HTR-8/SVneo (cell line): Measurements from ENCODE around the gene MAP2K5.

Experiments
- DNase-seq: peaks from one replicate; pipeline ENCODE4 v3.0.0; 2011; ENCODE audit warnings: low spot score, mixed read lengths; ENCODE audit not compliant: insufficient read length
- FAIRE-seq: peaks from 2 replicates; lab custom pipeline; 2011; peaks lifted over from hg19 to GRCh38; lab: Jason Lieb, UNC

The MAP2K5 gene

DNA sequence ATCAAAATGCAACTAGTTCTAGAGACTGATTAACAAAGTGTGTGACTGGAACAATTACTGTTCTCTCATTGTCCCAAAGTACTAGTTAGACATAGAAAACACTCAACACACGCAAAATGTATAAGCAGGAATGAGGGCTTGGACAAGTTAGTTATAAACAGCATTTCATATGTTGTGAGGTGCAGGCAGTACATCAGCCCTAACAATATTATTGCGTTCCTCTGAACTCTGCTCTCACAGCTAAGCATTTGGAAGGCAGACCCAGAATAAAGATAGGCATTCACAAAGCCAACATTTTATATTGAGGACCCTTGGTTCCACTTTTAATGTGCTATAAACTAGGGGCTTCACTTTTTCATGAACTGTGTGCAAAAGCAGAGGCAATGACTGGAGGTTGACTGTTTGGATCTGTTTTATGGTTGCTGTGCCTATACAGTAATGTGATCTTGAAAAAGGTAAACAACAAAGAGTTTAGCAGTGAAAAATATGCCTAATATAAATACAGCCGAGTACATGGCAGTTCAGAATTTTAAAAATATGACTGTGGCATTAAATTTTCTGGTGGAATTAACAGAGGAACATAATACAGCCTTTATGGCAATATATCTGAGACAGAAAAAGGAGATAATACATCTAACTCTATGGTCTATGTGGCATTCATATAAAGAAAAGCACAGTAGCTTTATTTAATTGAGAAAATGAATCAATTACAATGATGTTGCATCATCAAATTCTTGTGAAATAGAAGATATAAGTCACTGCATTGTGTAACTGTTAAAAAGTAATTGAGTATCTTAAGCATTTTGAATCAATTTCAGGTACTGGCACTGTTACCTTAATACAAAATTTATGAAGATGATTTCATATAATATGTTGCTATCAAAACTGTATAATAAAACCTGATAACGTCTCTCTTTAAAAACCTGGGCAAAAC, 202.8 kb downstream of the MAP2K5 start:
- DNase-seq = no peak
- peak; percentile 4 for FAIRE-seq

DNA sequence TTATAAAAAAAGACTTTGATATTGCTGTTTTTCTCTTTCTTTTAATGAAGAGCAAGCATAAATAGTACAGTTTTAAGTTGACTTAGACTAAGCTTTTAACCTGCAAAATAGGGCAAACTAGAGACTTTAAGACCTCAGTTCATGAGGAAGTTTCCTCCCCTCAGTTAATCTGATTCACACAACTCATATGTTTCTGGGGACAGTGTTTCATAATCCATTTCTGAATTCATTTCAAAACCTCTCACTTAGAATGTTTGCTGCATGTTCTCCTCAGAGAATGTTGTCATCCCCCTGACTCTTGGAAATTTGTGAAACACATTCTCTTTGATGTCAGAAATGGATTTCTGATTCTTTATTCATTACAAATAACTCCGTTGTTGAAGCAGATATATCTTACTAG, 203.5 kb downstream of the MAP2K5 start:
- FAIRE-seq (no peak), DNase-seq (no peak)

DNA sequence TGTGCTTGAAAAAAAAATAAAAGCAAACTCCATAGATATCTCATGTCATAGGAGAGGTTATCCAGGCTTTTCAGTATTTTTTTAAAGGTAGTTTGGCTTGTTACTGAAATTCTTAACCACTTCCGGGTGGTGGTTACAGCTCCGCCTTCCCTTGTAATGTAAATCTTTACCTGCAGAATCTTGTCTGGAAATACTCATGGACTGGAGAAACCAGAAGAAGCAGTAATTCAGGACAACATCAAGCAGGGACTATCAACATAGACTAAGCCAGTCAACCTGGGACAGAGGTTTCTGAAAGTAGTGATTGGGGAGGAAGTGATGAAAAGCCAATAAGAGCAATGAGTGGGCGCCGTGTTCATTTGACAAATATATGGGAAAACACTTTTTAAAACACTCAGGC, 203.9 kb downstream of the MAP2K5 start:
- peak; percentile 66 for FAIRE-seq
- no peak for DNase-seq

DNA sequence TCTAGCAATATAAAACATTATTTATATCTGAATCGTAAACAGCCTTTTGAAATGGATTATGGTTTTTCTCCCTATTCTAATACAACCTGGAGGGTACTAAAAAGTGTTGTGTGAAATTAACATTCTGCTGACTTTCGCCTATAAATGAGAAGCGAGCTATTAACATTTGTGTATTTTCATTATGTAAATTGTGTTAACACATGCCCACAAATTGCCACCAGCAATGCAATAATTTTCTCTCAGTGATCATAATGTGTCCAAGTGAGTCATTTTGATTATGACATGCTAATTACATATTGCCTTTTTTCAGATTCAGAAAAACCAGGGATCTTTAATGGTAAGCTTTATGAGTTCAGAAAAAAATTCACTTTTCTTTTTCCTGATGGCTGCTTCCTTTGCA, 205.4 kb downstream of the MAP2K5 start:
- no peak for FAIRE-seq

DNA sequence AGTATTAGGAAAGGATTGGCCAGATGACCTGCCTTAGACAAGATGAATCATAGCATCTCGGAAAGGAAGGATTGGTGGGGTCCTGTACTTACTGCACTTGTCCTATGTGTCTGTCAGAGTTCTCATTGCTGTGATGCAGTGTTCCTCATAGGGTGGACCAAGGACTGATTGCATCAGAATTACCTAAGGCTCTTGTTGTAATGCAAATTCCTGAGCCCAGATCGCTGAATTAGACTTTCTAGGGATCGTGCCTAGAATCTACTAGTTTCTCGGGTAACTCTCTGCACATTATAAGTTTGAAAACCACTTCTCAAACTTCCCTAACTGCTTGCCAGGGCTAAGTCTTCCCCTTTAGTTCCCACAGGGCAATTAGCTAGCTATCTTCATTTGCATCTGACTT, 207.9 kb downstream of the MAP2K5 start:
- DNase-seq (no peak), FAIRE-seq (no peak)

More for the DNA sequence above, 205.4 kb downstream of the MAP2K5 start:
- DNase-seq = no peak

DNA sequence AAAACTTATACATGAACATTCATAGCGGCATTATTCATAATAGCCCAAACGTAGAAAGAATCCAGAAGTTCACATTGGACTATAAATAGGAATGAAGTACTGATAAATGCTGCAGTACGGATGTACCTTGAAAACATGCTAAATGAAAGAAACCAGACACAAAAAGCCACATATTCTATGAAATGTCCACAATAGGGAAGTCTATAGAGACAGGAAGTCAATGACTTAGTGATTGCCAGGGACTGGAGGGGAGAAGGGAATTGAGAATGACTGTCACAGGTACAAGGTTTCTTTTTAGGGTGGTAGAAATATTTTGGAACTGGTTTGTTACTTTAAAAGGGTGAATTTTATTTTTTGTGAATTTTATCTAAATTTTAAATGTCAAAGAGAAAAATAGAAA, 211.4 kb downstream of the MAP2K5 start:
- FAIRE-seq = no peak
- DNase-seq = no peak

DNA sequence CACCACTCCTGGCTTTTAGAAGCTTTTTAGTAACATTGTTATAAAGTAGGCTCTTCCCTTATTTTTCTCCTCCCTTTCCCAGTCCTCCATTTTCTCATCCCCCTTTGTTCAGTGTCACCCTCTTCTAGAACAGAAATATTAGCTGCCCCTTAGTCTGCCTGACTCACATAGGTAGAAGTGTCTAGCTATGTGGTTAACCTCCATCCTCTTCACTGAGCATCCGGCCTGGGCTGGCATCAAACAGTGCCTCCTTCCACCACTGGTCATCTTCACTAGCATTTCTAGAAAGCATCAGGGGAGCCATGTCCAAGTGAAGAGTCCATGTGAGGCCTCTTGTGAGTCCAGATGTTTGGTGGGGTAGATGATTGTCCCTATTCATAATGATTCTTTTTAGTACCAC, 212.8 kb downstream of the MAP2K5 start:
- no peak for FAIRE-seq
- no peak for DNase-seq

DNA sequence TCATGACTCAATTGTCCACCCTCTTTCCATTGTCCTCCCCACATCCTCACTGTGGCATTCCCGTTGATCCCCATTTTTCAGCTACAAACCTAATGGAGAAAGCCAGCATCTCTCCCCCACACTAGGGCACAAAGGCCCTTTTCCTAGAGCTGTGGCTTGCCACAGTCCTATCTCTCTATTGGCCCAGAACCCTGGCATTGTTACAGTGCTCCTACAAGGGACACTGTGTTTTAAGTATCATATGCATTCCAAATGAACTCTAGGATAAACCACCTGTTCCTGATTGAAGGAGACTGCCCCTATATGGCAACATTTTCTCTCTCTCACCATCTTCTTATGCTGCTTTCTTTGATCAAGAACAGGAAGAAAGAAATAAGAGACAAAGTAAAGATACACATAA, 213.4 kb downstream of the MAP2K5 start:
- FAIRE-seq (no peak), DNase-seq (no peak)

DNA sequence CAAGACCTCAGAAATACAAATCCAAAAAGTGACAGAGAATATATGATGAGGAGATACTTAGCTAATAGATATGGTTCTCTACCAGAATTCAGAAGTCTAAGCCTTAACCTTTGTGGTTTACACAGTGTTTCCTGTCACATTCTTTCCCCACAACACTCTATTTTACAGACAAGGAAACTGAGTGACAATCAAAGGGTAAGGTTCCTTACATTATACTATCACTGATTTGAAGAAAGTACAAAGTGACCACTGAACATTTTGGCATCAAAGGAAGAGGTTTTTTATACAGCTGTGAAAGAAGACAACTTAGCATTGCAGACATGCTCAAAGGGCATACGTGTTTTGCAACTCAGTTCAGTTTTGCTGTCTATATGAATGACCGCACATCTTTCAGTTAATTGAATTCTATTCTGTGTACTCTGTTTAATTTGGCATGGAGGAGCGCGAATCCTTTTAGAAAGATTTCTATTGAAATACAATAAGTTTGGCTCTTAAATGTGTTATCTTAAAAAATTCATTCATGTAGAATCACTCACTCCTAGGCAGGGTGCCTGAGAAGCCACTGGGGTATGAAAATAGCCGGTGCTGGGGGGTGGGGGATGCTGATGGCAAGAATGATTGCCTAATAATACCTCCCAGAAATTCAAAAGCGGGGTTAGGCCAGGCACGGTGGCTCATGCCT, 216.3 kb downstream of the MAP2K5 start:
- no peak for DNase-seq
- FAIRE-seq = no peak

DNA sequence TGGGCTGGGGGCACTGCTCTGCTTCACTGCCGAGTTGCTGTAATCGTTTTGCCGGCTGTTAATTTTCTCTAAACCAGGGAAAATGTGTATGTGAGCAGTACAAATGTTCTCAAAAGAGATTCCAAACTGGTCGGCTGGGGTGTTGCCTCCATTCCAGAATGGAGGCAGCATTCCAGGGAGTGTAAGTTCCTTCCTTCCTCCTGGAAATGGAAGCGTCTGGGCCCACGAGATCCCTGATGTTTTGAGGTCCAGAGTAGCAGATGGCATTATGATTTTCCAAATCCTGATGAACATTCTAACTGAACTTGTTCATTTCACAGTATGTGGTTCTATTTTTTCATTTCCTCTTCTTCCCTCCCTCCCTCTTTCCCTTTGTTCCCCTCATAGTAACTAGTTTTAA, 218.4 kb downstream of the MAP2K5 start:
- DNase-seq (no peak), FAIRE-seq (no peak)

DNA sequence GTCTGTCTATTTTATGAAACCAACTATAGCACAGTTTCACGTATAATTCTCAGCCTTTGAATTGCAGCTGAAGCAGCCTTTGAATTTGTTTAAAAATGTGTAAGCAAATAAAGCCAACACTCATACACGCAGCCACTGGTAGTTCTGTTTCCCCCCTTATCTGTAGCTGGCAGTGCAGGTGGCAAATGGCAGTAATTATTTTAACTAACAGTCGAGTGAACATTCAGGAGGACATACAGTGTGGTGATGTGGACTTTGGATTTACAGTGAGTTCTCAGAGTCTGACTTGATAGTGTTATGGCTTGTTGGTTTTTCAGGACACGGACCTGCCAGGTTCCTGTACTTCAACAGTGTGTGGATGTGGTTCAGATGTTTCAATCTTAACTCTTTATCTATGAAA, 218.8 kb downstream of the MAP2K5 start:
- DNase-seq = no peak
- FAIRE-seq = peak; percentile 78

DNA sequence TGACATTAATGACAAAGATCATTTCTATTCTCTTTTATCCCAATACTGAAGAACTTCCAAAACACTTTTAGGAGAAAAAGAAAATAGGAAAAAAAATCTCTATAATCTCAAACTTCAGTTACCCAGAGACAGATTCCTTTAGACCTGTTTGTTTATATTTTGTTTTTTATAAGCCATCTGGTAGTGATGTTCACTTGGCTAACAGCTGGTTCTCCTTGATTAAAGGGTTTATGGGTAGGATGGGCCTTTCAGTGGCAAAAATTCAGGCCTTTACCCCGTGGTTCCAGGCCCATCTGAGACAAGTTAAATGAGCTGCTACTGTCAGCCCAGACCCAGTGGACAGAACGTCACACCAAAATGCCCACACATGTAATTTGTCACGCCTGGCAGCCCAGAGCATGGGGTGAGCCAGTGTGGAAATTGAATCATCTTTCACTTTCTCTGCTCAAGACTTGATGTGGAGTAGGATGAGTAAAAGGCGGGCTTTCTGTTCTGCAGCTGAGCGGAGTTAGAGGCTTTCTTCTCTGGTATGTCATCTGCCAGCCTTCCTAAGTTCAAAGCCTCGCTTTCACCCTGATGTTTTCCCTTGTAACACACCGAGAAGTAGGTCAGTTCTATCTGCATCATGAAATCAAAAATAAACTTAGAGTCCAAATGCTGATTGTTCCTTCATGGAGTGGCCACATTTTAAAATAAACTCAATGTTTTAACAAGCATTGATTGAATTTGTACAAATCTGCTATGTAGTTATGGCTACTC, 220.3 kb downstream of the MAP2K5 start:
- DNase-seq = no peak
- FAIRE-seq = peak; percentile 4

DNA sequence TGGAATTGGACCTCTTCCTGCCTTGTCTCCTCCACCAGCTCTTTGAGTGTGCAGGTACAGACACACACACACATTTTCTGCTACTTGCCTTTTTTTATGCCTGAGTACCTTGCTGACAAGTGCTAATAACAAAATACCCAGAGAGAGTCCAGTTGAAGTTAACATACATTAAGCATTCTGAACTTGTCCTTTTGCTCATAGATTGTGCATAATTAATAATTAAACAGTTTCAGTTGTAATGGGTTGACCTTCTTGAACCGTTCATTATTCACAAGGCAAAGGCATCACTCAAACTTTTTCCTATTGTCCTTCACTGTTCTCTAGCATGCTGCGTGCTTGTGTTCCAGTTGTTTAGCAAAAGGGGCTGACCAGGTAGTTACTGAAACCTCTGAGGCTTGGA, 223.2 kb downstream of the MAP2K5 start:
- FAIRE-seq (no peak), DNase-seq (no peak)

DNA sequence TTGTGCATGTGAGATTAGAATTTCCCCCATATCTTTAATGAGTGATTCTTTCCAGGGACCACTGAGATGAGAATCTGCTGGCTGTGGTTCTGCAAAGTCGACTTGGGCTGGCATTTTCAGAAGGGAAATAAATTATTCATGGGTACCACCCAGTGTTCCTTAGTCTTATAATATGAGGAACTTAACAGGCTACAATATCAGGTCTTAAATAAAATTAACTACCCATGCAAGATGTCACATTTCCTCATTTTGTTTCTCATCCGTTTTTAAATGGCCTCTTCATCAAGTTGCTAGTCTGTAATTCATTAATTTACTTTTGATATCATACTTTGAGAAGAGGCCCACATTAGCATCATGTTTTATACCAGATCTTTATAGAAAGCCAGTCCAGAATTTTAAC, 224.5 kb downstream of the MAP2K5 start:
- DNase-seq (no peak), FAIRE-seq (no peak)

DNA sequence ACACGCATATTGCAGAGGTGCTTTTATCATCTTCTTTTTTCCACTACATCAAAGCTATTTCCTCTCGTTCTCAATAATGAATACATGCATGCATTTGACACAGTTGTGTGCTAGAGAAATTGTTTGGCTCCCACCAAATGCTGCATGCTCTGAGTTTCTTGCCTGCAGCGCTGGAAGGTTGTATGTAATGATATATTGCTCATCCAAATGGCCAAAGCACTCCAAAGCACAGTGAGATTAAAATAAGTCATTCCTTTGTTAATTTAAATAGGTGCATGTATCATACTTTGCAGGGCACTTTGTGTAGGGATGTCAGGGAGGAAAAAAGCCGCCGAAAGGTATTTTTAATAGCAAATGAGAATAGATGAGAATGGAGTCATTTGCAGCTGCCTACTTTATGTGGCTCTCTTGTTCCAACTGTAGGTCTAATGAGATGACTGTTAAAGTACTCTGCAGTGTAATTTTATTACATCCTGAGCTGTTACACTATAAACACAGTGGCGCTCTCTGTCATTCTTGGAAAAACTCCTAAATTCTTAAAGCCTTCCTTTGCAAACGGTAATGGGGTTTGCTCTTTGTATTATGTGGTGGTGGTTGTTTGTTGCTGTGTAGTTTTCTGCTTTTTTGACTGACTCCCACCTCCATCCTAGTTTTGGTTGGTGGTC, 225.9 kb downstream of the MAP2K5 start:
- FAIRE-seq = peak; percentile 48

DNA sequence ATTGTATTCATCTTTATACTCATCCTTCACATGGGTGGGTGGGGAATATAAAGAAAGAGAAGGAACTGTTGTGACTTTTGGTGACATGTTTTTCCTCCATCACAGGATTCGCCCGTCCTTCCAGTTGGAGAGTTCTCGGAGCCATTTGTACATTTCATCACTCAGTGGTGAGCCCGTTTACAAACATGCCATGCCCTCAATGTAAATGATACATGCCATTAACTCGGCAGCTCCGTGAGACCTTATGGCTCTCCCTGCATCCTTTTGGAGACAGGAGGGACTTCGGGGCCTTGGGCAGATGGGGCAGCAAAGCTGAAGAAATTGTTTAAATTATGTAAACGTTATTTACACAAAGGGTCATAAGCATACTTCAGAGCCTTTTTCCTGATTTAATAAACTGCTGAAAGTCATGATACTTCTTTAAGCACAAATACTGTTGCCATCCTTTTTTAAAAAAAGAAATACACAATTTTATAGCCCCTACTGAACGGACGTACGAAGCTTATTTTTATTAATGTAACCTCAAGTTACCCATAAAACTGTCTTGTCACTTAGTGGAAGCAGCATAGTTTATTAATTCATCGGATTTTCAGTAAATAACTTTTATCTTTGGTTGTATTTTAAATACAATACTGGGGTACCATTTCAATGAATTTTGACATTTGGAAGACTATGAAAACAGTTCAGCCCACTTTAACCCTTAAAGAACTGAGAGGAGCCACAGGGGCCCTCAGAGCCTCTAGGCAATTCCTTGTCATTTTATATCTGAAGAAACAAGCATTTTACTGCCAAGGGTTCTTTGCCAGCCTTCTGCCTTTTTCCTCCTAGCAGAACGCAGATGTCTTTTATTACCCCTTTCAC, 227.2 kb downstream of the MAP2K5 start:
- DNase-seq (no peak), FAIRE-seq (no peak)

More for the DNA sequence above, 225.9 kb downstream of the MAP2K5 start:
- DNase-seq = no peak

DNA sequence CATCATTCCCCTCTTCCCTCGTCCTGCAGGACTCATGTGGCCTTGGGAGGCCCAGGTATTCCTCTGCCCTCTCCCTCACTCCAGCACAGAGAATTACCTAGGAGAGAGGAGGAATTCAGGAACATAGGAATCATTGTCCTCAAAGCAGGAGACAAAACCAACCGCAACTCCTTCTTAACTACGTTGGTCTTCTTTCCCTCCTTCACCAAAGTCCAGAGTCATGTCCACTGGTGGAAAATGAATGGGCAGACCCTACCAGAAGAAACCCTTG, 227.8 kb downstream of the MAP2K5 start:
- no peak for FAIRE-seq
- DNase-seq = no peak

DNA sequence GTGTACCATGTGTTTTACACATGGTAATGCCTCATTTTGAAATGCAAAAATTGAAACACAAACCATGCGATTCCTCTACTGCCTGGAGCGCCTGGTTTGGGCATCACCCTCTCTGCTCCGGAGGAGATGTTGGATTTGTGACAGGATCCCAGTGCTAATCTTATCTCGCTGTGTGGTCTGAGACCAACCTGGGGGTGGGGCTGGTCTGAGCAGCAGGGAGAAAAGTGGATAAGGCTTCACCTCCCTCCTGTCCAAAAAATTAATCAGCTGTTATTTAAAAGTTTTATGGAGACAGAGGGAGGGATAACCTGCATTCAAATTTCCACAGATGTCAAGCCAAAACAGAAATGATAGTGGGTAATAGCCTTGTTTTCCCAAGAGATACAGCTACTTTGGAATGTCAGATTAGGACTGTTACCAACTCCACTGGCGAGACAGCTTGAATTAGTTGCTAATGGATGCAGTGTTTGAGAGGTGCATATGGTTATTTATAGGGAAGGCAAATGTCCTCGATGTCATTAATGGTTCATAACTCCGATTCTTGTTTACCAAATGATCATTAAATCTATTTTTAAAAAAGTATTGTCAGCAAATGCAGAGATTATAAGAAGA, 228.8 kb downstream of the MAP2K5 start:
- FAIRE-seq = peak; percentile 16
- no peak for DNase-seq

DNA sequence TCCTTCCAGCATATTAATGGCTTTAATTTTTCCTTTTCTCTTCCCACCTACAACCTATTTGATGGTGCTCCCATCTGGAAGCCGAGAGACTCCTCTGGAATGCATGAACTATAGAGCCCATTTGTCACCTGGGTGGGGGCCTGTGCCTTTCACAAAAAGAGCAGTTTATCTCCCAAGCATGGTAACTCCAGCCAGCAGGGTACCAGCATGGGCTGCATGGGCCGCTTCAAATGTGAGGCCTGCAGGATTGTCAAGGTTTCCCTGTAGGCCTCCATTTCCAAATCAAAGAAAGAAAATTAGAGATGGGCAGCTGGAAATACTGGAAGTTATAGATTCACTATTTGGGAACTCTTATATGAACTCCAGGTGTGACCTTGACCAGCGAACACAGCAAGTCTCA, 232.1 kb downstream of the MAP2K5 start:
- FAIRE-seq (no peak), DNase-seq (no peak)
